Measurements from ENCODE around the gene CSRNP3.

Gene CSRNP3

DNA sequence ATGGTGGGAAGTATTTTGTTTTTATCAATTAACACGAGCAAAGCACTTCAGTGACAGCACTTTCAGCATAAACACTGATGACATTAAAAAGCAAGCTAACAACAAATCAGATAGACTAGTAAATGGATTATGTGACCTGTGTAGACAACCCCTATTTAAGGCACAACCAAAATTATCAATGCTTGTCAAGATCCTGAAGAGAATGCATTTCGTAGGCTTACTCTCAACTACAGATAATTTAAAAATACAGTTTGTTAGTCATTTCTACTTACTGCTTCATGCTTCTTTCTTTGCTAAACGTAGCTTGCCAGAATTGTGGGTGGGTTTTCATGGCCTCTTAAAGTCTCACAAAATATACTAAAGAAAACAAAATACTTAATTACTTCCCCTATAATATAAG lies 3.4 kb downstream of the CSRNP3 start:
- DNase-seq = no peak

- DNase-seq = no peak
These were observed 5.2 kb downstream of the CSRNP3 start for GRCh38 chr2:165474619-165475276.

- no peak for DNase-seq
These were observed 5.9 kb downstream of the CSRNP3 start for GRCh38 chr2:165475277-165476004.

DNA sequence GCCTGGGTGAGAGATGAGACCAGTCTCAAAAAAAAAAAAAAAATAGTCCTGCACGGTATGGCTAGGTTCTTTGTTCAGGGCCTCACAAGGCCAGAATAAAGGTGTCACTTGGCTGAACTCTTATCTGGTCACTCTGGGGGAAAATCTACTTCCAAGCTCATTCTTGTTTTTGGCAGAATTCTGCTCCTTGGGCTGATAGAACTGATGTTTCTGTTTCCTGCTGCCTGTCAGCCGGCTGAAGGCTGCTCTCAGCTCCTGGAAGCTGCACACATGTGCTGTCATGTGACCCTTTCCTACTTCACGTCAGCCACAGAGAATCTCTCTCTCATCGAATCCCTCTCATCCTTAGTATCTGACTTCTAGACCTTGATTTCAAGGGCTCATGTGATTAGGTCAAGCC lies 10.4 kb downstream of the CSRNP3 start:
- DNase-seq = no peak

GRCh38 chr2:165494573-165494972 lies 25.1 kb downstream of the CSRNP3 start:
- DNase-seq = no peak

- no peak for DNase-seq
These were observed 28.3 kb downstream of the CSRNP3 start for GRCh38 chr2:165497659-165498317.

GRCh38 chr2:165499131-165499530 lies 29.6 kb downstream of the CSRNP3 start:
- DNase-seq = no peak

DNA sequence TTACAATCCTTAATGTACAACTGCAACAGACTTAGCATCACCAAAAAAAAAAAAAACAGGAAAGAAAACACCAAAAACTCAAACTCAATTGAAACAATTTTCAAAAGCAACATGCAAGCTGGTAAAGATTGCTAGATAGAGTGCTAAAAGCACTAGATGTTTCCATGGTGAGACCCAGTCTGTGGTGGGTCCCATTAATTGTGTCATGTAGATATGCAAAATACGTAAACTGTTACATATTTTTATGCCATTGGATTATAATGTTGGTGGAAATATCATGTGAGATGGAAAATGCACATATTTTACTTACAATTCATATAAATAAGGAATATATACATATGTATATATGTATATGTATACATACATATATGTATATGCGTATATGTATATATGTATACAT lies 30.5 kb downstream of the CSRNP3 start:
- no peak for DNase-seq

DNA sequence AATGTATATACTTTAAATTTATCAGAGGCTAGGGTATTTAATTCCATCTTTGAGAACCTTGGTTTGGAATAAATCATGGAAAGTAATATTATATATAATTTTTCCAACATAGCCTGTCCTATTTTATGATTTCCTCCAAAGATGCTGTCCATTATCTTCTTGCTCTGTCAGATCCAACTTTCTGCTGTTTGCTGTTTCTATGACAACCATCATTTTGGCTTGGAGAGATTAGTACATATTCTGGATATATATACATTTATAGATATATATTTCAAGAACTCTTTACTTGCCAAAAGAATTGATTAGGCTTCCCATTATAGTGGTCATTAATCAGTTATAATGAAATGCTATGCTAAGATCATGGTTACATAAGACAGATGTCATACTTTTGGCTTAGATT lies 31.3 kb downstream of the CSRNP3 start:
- no peak for DNase-seq

DNA sequence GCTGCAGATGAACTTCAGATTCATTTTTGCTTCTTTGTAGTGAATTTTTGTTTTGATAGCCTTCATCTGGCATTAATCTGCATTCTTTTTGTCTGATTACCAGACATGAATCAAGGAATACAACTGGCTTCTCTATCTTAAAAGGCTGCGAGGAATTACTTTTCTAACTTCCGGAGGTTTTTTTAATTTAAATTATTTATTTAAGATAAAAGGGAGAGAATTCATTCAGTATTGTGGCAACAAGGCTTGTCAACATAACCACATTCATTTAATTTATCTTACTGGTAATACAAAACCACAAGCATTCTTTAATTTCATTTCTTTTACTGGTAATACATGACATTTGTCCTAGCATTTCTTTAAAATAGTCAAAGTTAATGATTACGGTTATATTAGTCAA lies 36.0 kb downstream of the CSRNP3 start:
- no peak for DNase-seq

- no peak for DNase-seq
These were observed 39.4 kb downstream of the CSRNP3 start for GRCh38 chr2:165508927-165509326.

DNA sequence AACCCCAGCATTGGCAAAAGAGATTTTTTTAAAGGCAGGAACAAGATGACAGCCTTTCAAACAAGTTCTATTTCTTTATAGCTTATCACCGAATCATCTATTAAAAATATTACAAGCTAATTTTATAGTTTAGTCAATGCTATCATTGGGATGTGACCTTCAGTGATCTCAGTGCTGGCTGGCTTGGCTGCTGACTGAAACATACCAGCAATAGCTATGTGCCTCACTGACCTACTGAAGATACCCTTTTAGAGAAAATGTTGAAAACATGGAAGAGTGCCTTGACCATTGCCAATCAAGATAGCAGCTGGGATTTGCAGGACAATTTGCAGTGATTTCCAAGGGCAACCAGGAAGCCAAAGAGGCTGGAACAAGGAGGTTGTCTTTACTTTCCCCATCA lies 44.0 kb downstream of the CSRNP3 start:
- DNase-seq = no peak

GRCh38 chr2:165518611-165519010 lies 49.1 kb downstream of the CSRNP3 start:
- no peak for DNase-seq

DNA sequence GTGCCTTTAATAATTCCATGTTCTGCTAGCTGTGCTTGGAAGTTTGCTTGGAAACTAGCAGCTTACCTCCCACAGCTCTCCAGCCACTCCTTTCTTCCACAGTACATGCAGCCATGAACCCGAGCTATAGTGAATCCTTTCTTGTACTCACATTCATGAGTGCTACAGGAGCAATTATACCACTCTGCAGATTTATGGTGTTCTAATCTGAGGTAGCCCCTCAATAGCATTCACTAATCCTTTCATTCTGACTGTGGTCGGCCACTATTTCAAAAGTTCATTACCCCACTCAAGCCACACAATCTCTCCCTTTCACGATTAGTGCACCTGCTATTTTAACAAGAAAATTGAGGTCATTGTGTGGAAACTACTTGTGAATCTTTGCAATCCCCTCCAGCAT lies 53.2 kb downstream of the CSRNP3 start:
- no peak for DNase-seq

GRCh38 chr2:165524720-165525119 lies 55.2 kb downstream of the CSRNP3 start:
- no peak for DNase-seq

- no peak for DNase-seq
These were observed 59.2 kb downstream of the CSRNP3 start for GRCh38 chr2:165528691-165529090.

GRCh38 chr2:165529130-165529529 lies 59.6 kb downstream of the CSRNP3 start:
- DNase-seq = no peak

GRCh38 chr2:165533331-165533730 lies 63.8 kb downstream of the CSRNP3 start:
- DNase-seq = no peak

DNA sequence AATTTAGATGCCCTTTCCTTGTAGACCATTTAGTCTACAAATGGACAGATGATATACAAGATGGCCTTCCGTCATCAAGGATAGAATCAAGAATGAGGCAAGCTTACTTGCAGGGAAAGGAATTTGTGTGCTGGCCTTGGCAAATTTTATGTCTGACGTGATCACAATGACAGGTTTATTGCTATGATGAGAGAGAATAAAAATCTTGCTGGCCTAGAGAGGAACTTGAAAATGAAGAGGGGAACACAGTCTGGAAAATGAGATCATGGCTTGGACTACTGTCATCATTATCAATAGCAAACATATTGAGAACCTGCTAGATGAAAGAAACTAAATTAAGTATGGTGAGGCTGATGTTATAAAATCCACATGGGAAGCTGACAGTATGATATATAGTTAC lies 66.0 kb downstream of the CSRNP3 start:
- DNase-seq = no peak

GRCh38 chr2:165536851-165537499 lies 67.5 kb downstream of the CSRNP3 start:
- DNase-seq = no peak

DNA sequence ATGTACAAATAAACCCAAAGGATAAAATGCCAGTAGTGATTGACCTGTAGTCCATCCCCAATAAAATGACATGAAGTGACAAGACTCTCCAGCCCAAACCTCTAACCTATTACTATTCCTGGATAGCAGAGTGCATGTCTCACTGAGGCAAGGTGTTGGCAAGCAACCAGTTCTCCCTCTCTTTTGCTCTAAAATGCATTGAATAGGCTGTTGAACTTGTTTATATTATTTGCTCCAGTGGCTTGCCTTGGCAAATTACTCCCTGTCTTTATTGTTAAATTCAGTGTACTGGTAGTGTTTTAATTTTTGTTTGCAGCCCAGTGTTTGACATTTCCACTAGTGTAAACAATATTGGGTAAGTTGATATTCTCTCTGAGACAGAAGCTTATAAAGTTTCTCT lies 70.5 kb downstream of the CSRNP3 start:
- DNase-seq = no peak

GRCh38 chr2:165544897-165545296 lies 75.4 kb downstream of the CSRNP3 start:
- no peak for DNase-seq

DNA sequence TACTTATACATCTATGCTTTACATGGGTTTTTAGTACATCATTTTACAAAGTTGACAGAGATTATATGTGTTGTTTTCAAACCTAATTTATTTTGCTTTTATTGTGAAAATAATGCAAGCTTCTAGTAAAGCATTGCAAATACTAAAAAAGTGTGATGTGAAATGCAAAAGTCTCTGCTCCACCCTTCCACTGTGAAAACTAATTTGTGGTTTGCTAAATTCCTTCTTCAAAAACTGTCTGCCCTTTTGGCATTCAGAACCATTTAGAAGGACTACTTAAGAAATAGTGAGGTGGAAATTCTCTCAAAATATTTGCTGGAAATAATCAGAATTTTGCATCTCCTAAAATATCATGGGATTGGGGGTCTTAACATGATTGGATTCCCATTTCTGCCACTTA lies 78.4 kb downstream of the CSRNP3 start:
- DNase-seq = no peak

DNA sequence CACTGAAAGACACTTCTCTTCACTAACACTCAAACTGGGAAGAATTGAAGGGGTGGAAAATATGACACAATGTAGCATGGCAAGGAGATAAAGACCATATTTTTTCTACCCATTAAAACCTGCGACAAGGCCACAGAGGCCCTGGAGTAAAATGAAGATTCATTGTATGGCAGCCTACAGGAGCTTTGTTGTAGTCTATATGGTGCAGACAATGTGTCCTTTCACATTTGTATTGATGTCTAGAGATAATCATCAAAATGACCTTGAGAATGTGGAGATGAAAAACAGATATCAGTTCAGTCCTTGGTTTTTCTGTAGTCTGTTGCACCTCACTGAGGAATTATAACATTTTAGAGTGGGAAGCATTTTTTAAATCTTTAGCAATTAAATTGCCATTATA lies 80.1 kb downstream of the CSRNP3 start:
- no peak for DNase-seq
